IMR-90 (cell line): ENCODE data around the gene PHPT1. TPM values are rescaled to one million over a fixed set of nuclear protein-coding genes. Genes with fewer than 3 reads are reported as not detected.

Experiments
- ATAC-seq: fragments of 200-7000 bp; cut with Tn5 transposase; 2 replicates; pipeline ENCODE4 v1.9.1; 2020; ENCODE audit warnings: low read depth, mild to moderate bottlenecking, moderate library complexity
- BruUV-seq: library from RNA; stranded (reverse); fragments of 400-500 nt; replicated peaks from 2 replicates; lab custom pipeline; 2021; lab: Mats Ljungman, UMichigan
- CTCF ChIA-PET: fragments of 300-600 bp; formaldehyde crosslinking; extraction: SDS; loops from one replicate; lab custom pipeline; 2021; ENCODE audit warnings: antibody characterized with exemption; lab: Yijun Ruan, JAX
- POLR2A ChIA-PET: fragments of 300-600 bp; sonication (Branson Sonifier 250); formaldehyde crosslinking; loops from one replicate; lab custom pipeline; 2022; ENCODE audit warnings: antibody characterized with exemption; ENCODE audit not compliant: unreplicated experiment; lab: Charles Lee
- DNase-seq: peaks from one replicate; pipeline ENCODE4 v3.0.0; 2013
- H2AFZ ChIP-seq: replicated peaks from 2 replicates; pipeline ENCODE3; 2013; ENCODE audit warnings: low read length, mild to moderate bottlenecking; ENCODE audit not compliant: poor library complexity
- H2AK5ac ChIP-seq: 2 replicates; pipeline ENCODE4 v1.6.1; 2013; ENCODE audit warnings: low read depth, low read length, inconsistent platforms
- H2AK9ac ChIP-seq: replicated peaks from 2 replicates; pipeline ENCODE3; 2013; ENCODE audit warnings: mild to moderate bottlenecking, low read depth, low read length, moderate library complexity; ENCODE audit not compliant: poor library complexity
- H2BK120ac ChIP-seq: 2 replicates; pipeline ENCODE4 v1.6.1; 2013; ENCODE audit warnings: low read depth, low read length, inconsistent platforms
- H2BK15ac ChIP-seq: 3 replicates; pipeline ENCODE4 v1.6.1; 2013; ENCODE audit warnings: low read depth, low read length, inconsistent platforms
- H2BK20ac ChIP-seq: 2 replicates; pipeline ENCODE4 v1.6.1; 2013; ENCODE audit warnings: low read depth, mild to moderate bottlenecking, inconsistent platforms, low read length, moderate library complexity
- H2BK5ac ChIP-seq: 2 replicates; pipeline ENCODE4 v1.6.1; 2013; ENCODE audit warnings: mild to moderate bottlenecking, low read depth, low read length, inconsistent platforms; ENCODE audit not compliant: poor library complexity, severe bottlenecking
- H3K14ac ChIP-seq: replicated peaks from 2 replicates; pipeline ENCODE4 v1.6.1; 2013; ENCODE audit warnings: low read depth, low read length, inconsistent platforms
- H3K18ac ChIP-seq: 2 replicates; pipeline ENCODE4 v1.6.1; 2013; ENCODE audit warnings: low read depth, low read length, control low read depth
- H3K23ac ChIP-seq: 2 replicates; pipeline ENCODE4 v1.6.1; 2013; ENCODE audit warnings: low read depth, low read length, inconsistent platforms
- H3K27ac ChIP-seq: 2 replicates; pipeline ENCODE4 v1.5.1; 2013; ENCODE audit warnings: mild to moderate bottlenecking, control low read depth, low read length; ENCODE audit not compliant: insufficient read depth
- H3K27me3 ChIP-seq: 2 replicates; pipeline ENCODE4 v1.6.1; 2013; ENCODE audit warnings: low read length; ENCODE audit not compliant: control insufficient read depth, insufficient read depth
- H3K36me3 ChIP-seq: 2 replicates; pipeline ENCODE4 v1.6.1; 2013; ENCODE audit warnings: low read length, mixed read lengths; ENCODE audit not compliant: control insufficient read depth, insufficient read depth
- H3K4ac ChIP-seq: 2 replicates; pipeline ENCODE4 v1.6.1; 2013; ENCODE audit warnings: low read depth, low read length, inconsistent platforms
- H3K4me1 ChIP-seq: 2 replicates; pipeline ENCODE4 v1.6.1; 2013; ENCODE audit warnings: low read length, mixed read lengths; ENCODE audit not compliant: control insufficient read depth, insufficient read depth
- H3K4me2 ChIP-seq: 2 replicates; pipeline ENCODE4 v1.6.1; 2013; ENCODE audit warnings: low read depth, mild to moderate bottlenecking, control low read depth, low read length, moderate library complexity
- H3K4me3 ChIP-seq: 2 replicates; pipeline ENCODE4 v1.5.1; 2013; ENCODE audit warnings: low read depth, mild to moderate bottlenecking, control low read depth, low read length, moderate library complexity; ENCODE audit not compliant: insufficient read depth
- H3K56ac ChIP-seq: 2 replicates; pipeline ENCODE4 v1.6.1; 2013; ENCODE audit warnings: low read length, inconsistent platforms; ENCODE audit not compliant: insufficient read depth; ENCODE audit errors: extremely low read depth
- H3K79me1 ChIP-seq, 2 experiments: 2 replicates each; pipeline ENCODE4 v1.6.1; 2013; ENCODE audit warnings: low read length in 2 of 2, inconsistent platforms in 1 of 2, low read depth in 1 of 2
- H3K9ac ChIP-seq: 2 replicates; pipeline ENCODE4 v1.6.1; 2013; ENCODE audit warnings: low read depth, low read length, control low read depth
- H3K9me1 ChIP-seq: 2 replicates; pipeline ENCODE4 v1.6.1; 2013; ENCODE audit warnings: low read length, inconsistent platforms; ENCODE audit not compliant: insufficient read depth
- H3K9me3 ChIP-seq: 2 replicates; pipeline ENCODE4 v1.6.1; 2013; ENCODE audit warnings: low read length; ENCODE audit not compliant: control insufficient read depth, insufficient read depth
- H4K20me1 ChIP-seq: 2 replicates; pipeline ENCODE4 v1.6.1; 2013; ENCODE audit warnings: low read length, inconsistent platforms; ENCODE audit not compliant: insufficient read depth
- H4K5ac ChIP-seq: 2 replicates; pipeline ENCODE4 v1.6.1; 2013; ENCODE audit warnings: mild to moderate bottlenecking, low read depth, low read length, control low read depth
- H4K8ac ChIP-seq, 2 experiments: 2 replicates each; pipeline ENCODE4 v1.6.1; 2013; ENCODE audit warnings: low read depth in 2 of 2, low read length in 2 of 2, control low read depth in 1 of 2, inconsistent platforms in 1 of 2
- H4K91ac ChIP-seq: 2 replicates; pipeline ENCODE4 v1.6.1; 2013; ENCODE audit warnings: low read depth, low read length, inconsistent platforms; ENCODE audit not compliant: insufficient read depth
- MAFK ChIP-seq: IDR thresholded peaks from 2 replicates; pipeline ENCODE4 v1.6.1; 2012; ENCODE audit warnings: low read depth, low read length, improper control_type of control experiment
- MAZ ChIP-seq: IDR thresholded peaks from 2 replicates; pipeline ENCODE4 v1.6.1; 2012; ENCODE audit warnings: low read depth, mild to moderate bottlenecking, low read length, improper control_type of control experiment, moderate library complexity, borderline replicate concordance
- NFE2L2 ChIP-seq: fragments of 150-350 bp; IDR thresholded peaks from 2 replicates; pipeline ENCODE4 v1.6.1; 2016; ENCODE audit warnings: low read depth, mild to moderate bottlenecking, low read length
- POLR2A ChIP-seq: IDR thresholded peaks from 2 replicates; pipeline ENCODE4 v1.6.1; 2012; ENCODE audit warnings: mild to moderate bottlenecking, low read depth, low read length
- RAD21 ChIP-seq: IDR thresholded peaks from 2 replicates; pipeline ENCODE4 v1.6.1; 2012; ENCODE audit warnings: low read length, improper control_type of control experiment
- WGBS, 2 experiments: methylation state at CpG; one replicate each; pipeline versions ENCODE4 v1.1.5 to v1.1.7; 2013; ENCODE audit warnings: missing lambda C conversion rate in 2 of 2; ENCODE audit not compliant: insufficient read length in 1 of 2; ENCODE audit errors: extremely low coverage in 2 of 2; 5-methylcytosine and 5-hydroxymethylcytosine counted together
- dilution Hi-C: fragments of 300-500 bp; cut with HindIII; formaldehyde crosslinking; loops from one replicate; pipeline ENCODE4 v1.14.3; 2018; ENCODE audit warnings: low sequenced_read_pairs; ENCODE audit not compliant: unreplicated experiment
- in situ Hi-C: fragments of 300-500 bp; cut with MboI; formaldehyde crosslinking; loops from 3 replicates; pipeline ENCODE4 v1.14.3; 2019; ENCODE audit warnings: low sequenced_read_pairs, inconsistent platforms, mixed read lengths
- intact Hi-C: fragments of 100-400 bp; cut with micrococcal nuclease; formaldehyde crosslinking; loops from 2 replicates; pipeline ENCODE4 v1.10.0; 2022
- polyA plus RNA-seq, 3 experiments: library from polyadenylated mRNA; depleted of rRNA; stranded (reverse); fragments of >200 nt; gene quantifications; 2 replicates each; pipeline ENCODE4 v1.2.3, GENCODE V29; 2012; ENCODE audit warnings: low replicate concordance in 1 of 3
- total RNA-seq: library from RNA; depleted of rRNA; stranded (reverse); fragments of >200 nt; gene quantifications from 2 replicates; pipeline ENCODE4 v1.2.3, GENCODE V29; 2012

PHPT1 gene
- total and polyA plus RNA-seq, 2 of the 4 experiments (the other 2 are of a cell fraction), result 79.8 to 214 TPM

GRCh38 chr9:136898483-136899100 is 49.4 kb downstream of the PHPT1 start:
- Histone ChIP-seq H3K9ac (no peak overlapping the region), H3K4me2 (no peak overlapping the region), H2AK9ac (no peak overlapping the region), H3K27ac (no peak overlapping the region), H2AFZ (no peak overlapping the region), H4K20me1 (peaks cover 4% of the 10 kb centered on the region), H3K4ac (no peak overlapping the region), H2BK5ac (no peak overlapping the region), H2BK120ac (no peak overlapping the region), H2BK20ac (no peak overlapping the region), H3K27me3 (no peaks in the 10 kb centered on the region), H3K9me3 (no peaks in the 10 kb centered on the region), H3K9me1 (peaks cover 14% of the 10 kb centered on the region; the same call in 1 of the 2 replicates), H2BK15ac (no peak overlapping the region), H3K4me3 (no peak overlapping the region), H3K79me1 (peaks cover 22 to 73% of the 10 kb centered on the region in 2 experiments), H3K23ac (no peak overlapping the region), H3K36me3 (peaks cover 16% of the 10 kb centered on the region), H4K5ac (no peak overlapping the region), H4K91ac (no peak overlapping the region), H4K8ac (no peak overlapping the region), H2AK5ac (no peak overlapping the region), H3K4me1 (peaks cover 15% of the 10 kb centered on the region), H3K18ac (no peak overlapping the region), H3K56ac (no peak overlapping the region), H3K14ac (no peak overlapping the region)
- POLR2A ChIA-PET, result no interaction called here
- no TSS peak for BruUV-seq
- ATAC-seq, result no peak
- in situ Hi-C loops (no loop called here), dilution Hi-C loops (no loop called here), intact Hi-C loops (no loop called here)
- DNase-seq, result no peak
- WGBS, 2 experiments, result 98% methylated on average over 9 of the region's 21 CpGs; no CpG with 5 or more reads in 1 of the 2 experiments
- no peak for TF ChIP-seq POLR2A
- TF ChIP-seq NFE2L2, result no peak
- TF ChIP-seq MAFK, result no peak
- TF ChIP-seq RAD21, result no peak
- no peak for TF ChIP-seq MAZ
- CTCF ChIA-PET, result interaction anchor here (0.6 kb wide), 1 partner anchor 423 kb away, joined by 3 read pairs; no protein-coding TSS in a partner anchor
